Liver (tissue), 9 donors: ENCODE results near the gene ZNF532. TPM values are rescaled to one million over a fixed set of nuclear protein-coding genes. Genes with fewer than 3 reads are reported as not detected.

ENCODE experiments used
- DNase-seq: peaks from one replicate; pipeline ENCODE4 v3.0.0-alpha.2; 2017; ENCODE audit warnings: low spot score
- H3K27ac ChIP-seq, 2 donors: one replicate each; pipeline ENCODE4 v1.7.0; 2013; ENCODE audit warnings: inconsistent platforms in 2 of 2, low read length in 2 of 2, control low read depth in 1 of 2, low read depth in 1 of 2, mild to moderate bottlenecking in 1 of 2
- H3K27me3 ChIP-seq, 4 donors: one replicate each; pipeline versions ENCODE4 v1.6.1 to v1.7.0; 2013; ENCODE audit warnings: low read length in 3 of 4, inconsistent platforms in 1 of 4, mild to moderate bottlenecking in 1 of 4, moderate library complexity in 1 of 4; ENCODE audit not compliant: control insufficient read depth in 4 of 4, insufficient read depth in 4 of 4
- H3K36me3 ChIP-seq, 4 donors: one replicate each; pipeline versions ENCODE4 v1.6.1 to v1.7.0; 2013; ENCODE audit warnings: low read length in 3 of 4, mild to moderate bottlenecking in 3 of 4, low read depth in 1 of 4, moderate library complexity in 1 of 4; ENCODE audit not compliant: control insufficient read depth in 4 of 4, insufficient read depth in 3 of 4
- H3K4me1 ChIP-seq, 4 donors: one replicate each; pipeline versions ENCODE4 v1.6.1 to v1.7.0; 2013; ENCODE audit warnings: low read length in 3 of 4, mild to moderate bottlenecking in 3 of 4, moderate library complexity in 1 of 4; ENCODE audit not compliant: control insufficient read depth in 4 of 4, insufficient read depth in 4 of 4
- H3K4me3 ChIP-seq, 3 donors: one replicate each; pipeline versions ENCODE4 v1.6.1 to v1.7.0; 2013; ENCODE audit warnings: low read length in 3 of 3, control low read depth in 1 of 3, low read depth in 1 of 3, mild to moderate bottlenecking in 1 of 3
- H3K9ac ChIP-seq, 2 donors: one replicate each; pipeline ENCODE4 v1.7.0; 2013; ENCODE audit warnings: low read length in 2 of 2, mild to moderate bottlenecking in 2 of 2, moderate library complexity in 2 of 2, control low read depth in 1 of 2, low read depth in 1 of 2
- H3K9me3 ChIP-seq, 4 donors: one replicate each; pipeline versions ENCODE4 v1.6.1 to v1.7.0; 2013; ENCODE audit warnings: low read length in 3 of 4; ENCODE audit not compliant: control insufficient read depth in 4 of 4
- EGR1 ChIP-seq, 2 donors: IDR thresholded peaks; 2 replicates each; pipeline ENCODE4 v1.6.1; 2016 to 2018; ENCODE audit warnings: antibody characterized with exemption in 2 of 2, low read depth in 2 of 2
- FOXA1 ChIP-seq: IDR thresholded peaks from 2 replicates; pipeline ENCODE4 v1.6.1; 2016; ENCODE audit warnings: antibody characterized with exemption
- FOXA2 ChIP-seq: IDR thresholded peaks from 2 replicates; pipeline ENCODE4 v1.6.1; 2016; ENCODE audit warnings: antibody characterized with exemption
- GABPA ChIP-seq, 2 donors: IDR thresholded peaks in 1 of 2; conservative IDR thresholded peaks in 1 of 2; 2 replicates each; pipeline ENCODE4 v1.6.1; 2016; ENCODE audit warnings: antibody characterized with exemption in 2 of 2, mild to moderate bottlenecking in 1 of 2, moderate library complexity in 1 of 2
- HNF4A ChIP-seq, 2 donors: conservative IDR thresholded peaks; 2 replicates each; pipeline ENCODE4 v1.6.1; 2016; ENCODE audit warnings: antibody characterized with exemption in 2 of 2, mild to moderate bottlenecking in 2 of 2
- HNF4G ChIP-seq: IDR thresholded peaks from 2 replicates; pipeline ENCODE4 v1.6.1; 2016; ENCODE audit warnings: antibody characterized with exemption
- JUND ChIP-seq, 2 donors: IDR thresholded peaks; 2 replicates each; pipeline ENCODE4 v1.6.1; 2016; ENCODE audit warnings: antibody characterized with exemption in 2 of 2
- MAX ChIP-seq: IDR thresholded peaks from 2 replicates; pipeline ENCODE4 v1.6.1; 2016; ENCODE audit warnings: antibody characterized with exemption
- NR2F2 ChIP-seq: IDR thresholded peaks from 2 replicates; pipeline ENCODE4 v1.6.1; 2016; ENCODE audit warnings: antibody characterized with exemption
- RAD21 ChIP-seq, 2 donors: IDR thresholded peaks; 2 replicates each; pipeline ENCODE4 v1.6.1; 2016; ENCODE audit warnings: antibody characterized with exemption in 2 of 2, mild to moderate bottlenecking in 2 of 2
- RXRA ChIP-seq, 2 donors: IDR thresholded peaks; 2 replicates each; pipeline ENCODE4 v1.6.1; 2017 to 2018; ENCODE audit warnings: antibody characterized with exemption in 2 of 2, mild to moderate bottlenecking in 1 of 2
- SP1 ChIP-seq: IDR thresholded peaks from 2 replicates; pipeline ENCODE4 v1.6.1; 2018; ENCODE audit warnings: antibody characterized with exemption, mild to moderate bottlenecking
- TAF1 ChIP-seq: conservative IDR thresholded peaks from 2 replicates; pipeline ENCODE4 v1.6.1; 2016; ENCODE audit warnings: antibody characterized with exemption, mild to moderate bottlenecking
- YY1 ChIP-seq: IDR thresholded peaks from 2 replicates; pipeline ENCODE4 v1.6.1; 2016; ENCODE audit warnings: antibody characterized with exemption, mild to moderate bottlenecking
- ZBTB33 ChIP-seq: IDR thresholded peaks from 2 replicates; pipeline ENCODE4 v1.6.1; 2016; ENCODE audit warnings: antibody characterized with exemption
- WGBS: extraction: QIAGEN DNeasy Blood & Tissue Kit; methylation state at CpG from one replicate; pipeline ENCODE4 v1.1.7; 2013; 5-methylcytosine and 5-hydroxymethylcytosine counted together
- polyA plus RNA-seq, 2 donors: library from polyadenylated mRNA; stranded (reverse) in 1 of 2; unstranded in 1 of 2; fragments of 200-250 nt in 1 of 2; fragments of >200 nt in 1 of 2; fragmentation: Nextera tagmentation in 1 of 2; extraction: Ambion mirVana in 1 of 2; gene quantifications; one replicate each; pipeline versions ENCODE4 v1.2.1 to v1.2.3, GENCODE V29; 2013 to 2015
- total RNA-seq, 2 donors: library from RNA; depleted of rRNA; stranded (reverse); fragments of >200 nt; gene quantifications; one replicate each; pipeline ENCODE4 v1.2.3, GENCODE V29; 2014
- TF ChIP-seq, protein P1 (sequence below): IDR thresholded peaks from 2 replicates; pipeline ENCODE4 v1.6.1; 2016; ENCODE audit warnings: antibody characterized with exemption, mild to moderate bottlenecking
- TF ChIP-seq, protein P2 (sequence below): IDR thresholded peaks from 2 replicates; pipeline ENCODE4 v1.6.1; 2016; ENCODE audit warnings: antibody characterized with exemption
- donor health status: healthy.
- donor health status: healthy.
- donor health status: healthy.
- donor health status: healthy.
- donor health status: healthy.

The ZNF532 gene
- total and polyA plus RNA-seq, 4 donors, result 0.68 to 5.6 (median 2.5) TPM

DNA sequence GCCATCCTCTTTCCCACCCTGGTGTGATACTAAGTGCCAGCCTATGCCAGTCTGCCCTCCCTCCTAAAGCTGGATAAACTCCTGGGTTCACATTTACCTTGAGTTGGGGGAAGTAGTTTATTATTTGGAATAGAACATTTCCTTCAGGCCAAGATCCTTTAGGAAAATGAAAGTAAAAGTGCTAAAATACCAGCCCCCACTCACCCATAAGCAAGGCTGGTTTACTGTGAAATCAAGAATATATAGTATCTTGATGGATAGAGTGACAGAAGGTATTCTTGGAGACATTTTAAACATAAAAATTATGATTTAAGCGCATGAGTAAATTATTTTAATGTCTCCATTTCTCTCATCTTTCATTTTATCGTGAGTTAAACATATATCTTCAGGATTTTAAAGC is 27.1 kb downstream of the ZNF532 start:
- H3K36me3 ChIP-seq, result no peaks in the 10 kb centered on the region
- no peaks in the 10 kb centered on the region for H3K27me3 ChIP-seq
- no peak for TF ChIP-seq TAF1
- H3K9ac ChIP-seq, result no peak overlapping the region
- no peak for DNase-seq
- 89% methylated on average over 2 of the region's 2 CpGs for WGBS
- H3K9me3 ChIP-seq, result no peaks in the 10 kb centered on the region
- peaks cover 2 to 15% (median 9%) of the 10 kb centered on the region in 4 donors for H3K4me1 ChIP-seq
- H3K4me3 ChIP-seq, result no peak overlapping the region
- no peak overlapping the region for H3K27ac ChIP-seq

- no peaks in the 10 kb centered on the region for H3K27me3 ChIP-seq
- H3K36me3 ChIP-seq, result no peaks in the 10 kb centered on the region
- TF ChIP-seq JUND (IDR thresholded peaks at IDR 0.05) (no peak), HNF4A (conservative IDR thresholded peaks at IDR 0.05) (no peak), NR2F2 (no peak), RXRA (IDR thresholded peaks at IDR 0.05) (no peak), HNF4G (no peak), EGR1 (IDR thresholded peaks at IDR 0.05; ENCODE audit: low read depth in 2 of 2) (no peak), GABPA (IDR thresholded peaks at IDR 0.05 in 1 of 2, conservative IDR thresholded peaks at IDR 0.05 in 1 of 2) (no peak), FOXA1 (no peak), SP1 (no peak), MAX (no peak), YY1 (no peak), RAD21 (IDR thresholded peaks at IDR 0.05) (no peak), FOXA2 (no peak), ZBTB33 (no peak), TAF1 (no peak)
- TF ChIP-seq, protein P1, sequence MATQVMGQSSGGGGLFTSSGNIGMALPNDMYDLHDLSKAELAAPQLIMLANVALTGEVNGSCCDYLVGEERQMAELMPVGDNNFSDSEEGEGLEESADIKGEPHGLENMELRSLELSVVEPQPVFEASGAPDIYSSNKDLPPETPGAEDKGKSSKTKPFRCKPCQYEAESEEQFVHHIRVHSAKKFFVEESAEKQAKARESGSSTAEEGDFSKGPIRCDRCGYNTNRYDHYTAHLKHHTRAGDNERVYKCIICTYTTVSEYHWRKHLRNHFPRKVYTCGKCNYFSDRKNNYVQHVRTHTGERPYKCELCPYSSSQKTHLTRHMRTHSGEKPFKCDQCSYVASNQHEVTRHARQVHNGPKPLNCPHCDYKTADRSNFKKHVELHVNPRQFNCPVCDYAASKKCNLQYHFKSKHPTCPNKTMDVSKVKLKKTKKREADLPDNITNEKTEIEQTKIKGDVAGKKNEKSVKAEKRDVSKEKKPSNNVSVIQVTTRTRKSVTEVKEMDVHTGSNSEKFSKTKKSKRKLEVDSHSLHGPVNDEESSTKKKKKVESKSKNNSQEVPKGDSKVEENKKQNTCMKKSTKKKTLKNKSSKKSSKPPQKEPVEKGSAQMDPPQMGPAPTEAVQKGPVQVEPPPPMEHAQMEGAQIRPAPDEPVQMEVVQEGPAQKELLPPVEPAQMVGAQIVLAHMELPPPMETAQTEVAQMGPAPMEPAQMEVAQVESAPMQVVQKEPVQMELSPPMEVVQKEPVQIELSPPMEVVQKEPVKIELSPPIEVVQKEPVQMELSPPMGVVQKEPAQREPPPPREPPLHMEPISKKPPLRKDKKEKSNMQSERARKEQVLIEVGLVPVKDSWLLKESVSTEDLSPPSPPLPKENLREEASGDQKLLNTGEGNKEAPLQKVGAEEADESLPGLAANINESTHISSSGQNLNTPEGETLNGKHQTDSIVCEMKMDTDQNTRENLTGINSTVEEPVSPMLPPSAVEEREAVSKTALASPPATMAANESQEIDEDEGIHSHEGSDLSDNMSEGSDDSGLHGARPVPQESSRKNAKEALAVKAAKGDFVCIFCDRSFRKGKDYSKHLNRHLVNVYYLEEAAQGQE, result no peak
- TF ChIP-seq, protein P2, sequence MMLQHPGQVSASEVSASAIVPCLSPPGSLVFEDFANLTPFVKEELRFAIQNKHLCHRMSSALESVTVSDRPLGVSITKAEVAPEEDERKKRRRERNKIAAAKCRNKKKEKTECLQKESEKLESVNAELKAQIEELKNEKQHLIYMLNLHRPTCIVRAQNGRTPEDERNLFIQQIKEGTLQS, result no peak
- 75% methylated on average over 6 of the region's 6 CpGs for WGBS
- no peak overlapping the region for H3K27ac ChIP-seq
- no peak for DNase-seq
- no peak overlapping the region for H3K4me3 ChIP-seq
- H3K9me3 ChIP-seq, result no peaks in the 10 kb centered on the region
- H3K9ac ChIP-seq, result no peak overlapping the region
- H3K4me1 ChIP-seq, result peaks cover 2 to 15% (median 9%) of the 10 kb centered on the region in 4 donors
These were observed 27.8 kb downstream of the ZNF532 start for GRCh38 chr18:58892488-58892887.
